GM19395 (cell line): ENCODE results near the gene MOBP.
"Not testable (repeated sequence)": the region's sequence is repeated elsewhere in the genome, so short reads cannot be mapped to it uniquely, and the experiment has no call there.

Source experiments
- ATAC-seq: cut with Tn5 transposase; IDR thresholded peaks from one replicate; pipeline ENCODE4 v1.9.1; 2021; ENCODE audit warnings: mild to moderate bottlenecking, moderate library complexity; ENCODE audit not compliant: unreplicated experiment

The MOBP gene

DNA sequence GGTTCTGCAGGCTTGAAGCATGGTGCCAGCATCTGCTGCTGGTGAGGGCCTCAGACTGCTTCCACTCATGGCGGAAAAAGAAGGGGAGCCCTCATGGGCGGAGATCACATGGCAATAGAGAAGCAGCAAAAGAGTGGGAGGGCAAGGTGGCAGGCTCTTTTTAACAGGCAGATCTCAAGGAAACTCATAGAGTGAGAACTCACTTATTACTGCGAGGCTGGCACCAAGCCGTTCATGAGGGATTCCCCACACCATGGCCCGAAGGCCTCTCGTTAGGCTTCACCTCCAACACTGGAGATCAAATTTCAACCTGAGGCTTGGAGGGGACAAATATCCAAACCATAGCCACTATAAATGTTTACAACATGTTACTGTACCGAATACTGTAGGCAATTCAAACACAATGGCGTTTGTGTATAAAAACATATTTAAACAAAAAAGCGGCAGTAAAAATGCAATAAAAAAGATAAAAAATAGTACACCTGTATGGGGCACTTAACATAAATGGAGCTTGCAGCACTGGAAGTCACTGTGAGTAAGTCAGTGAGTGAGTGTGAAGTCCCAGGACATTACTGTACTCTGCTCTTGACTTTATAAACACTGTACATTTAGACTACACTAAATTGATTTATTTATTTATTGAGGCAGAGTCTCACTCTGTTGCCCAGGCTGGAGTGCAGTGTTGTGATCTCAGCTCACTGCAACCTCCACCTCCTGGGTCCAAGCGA, 18.8 kb upstream of the MOBP start:
- no peak for ATAC-seq

DNA sequence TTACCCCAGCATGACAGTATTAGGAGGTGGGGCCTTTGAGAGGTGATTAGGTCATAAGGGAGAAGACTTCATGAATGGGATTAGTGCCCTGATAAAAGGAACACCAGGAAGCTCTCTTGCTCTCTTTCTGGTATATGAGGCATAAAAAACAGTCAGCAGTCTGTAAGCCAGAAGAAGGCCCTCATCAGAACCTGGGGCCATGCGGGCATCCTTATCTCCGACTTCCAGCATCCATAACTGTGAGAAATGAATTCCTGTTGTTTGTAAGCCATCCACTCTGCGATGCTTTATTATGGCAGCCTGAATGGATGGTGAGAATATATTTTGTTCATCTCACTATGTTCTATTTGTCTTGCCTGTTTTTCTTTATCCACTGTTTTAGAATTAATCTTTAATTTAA, 17.7 kb upstream of the MOBP start:
- ATAC-seq: no peak

DNA sequence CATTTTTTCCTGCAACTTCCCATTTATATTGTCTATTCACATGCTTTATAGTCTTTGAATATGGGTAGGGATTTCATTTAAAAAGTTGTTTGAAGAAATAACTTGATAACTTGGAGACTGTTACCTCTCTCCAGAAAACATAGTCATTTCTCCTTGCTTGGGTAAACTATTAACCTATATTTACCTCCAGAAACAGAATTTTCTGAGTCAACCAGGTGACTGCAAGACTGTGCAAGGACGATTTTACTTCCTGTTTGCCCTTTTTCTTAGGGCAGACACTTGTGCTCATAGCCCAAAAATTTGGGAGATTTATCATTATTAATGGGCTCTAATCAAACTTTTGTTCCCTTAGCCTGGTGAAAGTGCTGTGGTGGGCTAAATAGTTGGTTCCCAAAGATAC, 14.3 kb upstream of the MOBP start:
- ATAC-seq: peak; percentile 81

DNA sequence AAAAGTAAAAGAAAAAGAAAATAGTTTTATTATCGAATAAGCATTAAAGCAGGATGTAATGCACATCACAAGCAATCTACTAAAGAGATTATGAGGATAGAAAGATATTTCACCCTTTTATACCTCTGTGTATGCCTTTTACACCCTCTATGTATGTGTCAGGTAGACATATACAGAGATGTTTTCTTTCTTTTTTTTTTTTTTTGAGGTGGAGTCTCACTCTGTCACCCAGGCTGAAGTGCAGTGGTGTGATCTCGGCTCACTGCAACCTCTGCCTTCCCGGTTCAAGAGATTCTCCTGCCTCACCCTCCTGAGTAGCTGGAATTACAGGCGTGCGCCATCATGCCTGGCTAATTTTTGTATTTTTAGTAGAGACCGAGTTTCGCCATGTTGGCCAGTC, 13.6 kb upstream of the MOBP start:
- ATAC-seq: not testable (repeated sequence)

DNA sequence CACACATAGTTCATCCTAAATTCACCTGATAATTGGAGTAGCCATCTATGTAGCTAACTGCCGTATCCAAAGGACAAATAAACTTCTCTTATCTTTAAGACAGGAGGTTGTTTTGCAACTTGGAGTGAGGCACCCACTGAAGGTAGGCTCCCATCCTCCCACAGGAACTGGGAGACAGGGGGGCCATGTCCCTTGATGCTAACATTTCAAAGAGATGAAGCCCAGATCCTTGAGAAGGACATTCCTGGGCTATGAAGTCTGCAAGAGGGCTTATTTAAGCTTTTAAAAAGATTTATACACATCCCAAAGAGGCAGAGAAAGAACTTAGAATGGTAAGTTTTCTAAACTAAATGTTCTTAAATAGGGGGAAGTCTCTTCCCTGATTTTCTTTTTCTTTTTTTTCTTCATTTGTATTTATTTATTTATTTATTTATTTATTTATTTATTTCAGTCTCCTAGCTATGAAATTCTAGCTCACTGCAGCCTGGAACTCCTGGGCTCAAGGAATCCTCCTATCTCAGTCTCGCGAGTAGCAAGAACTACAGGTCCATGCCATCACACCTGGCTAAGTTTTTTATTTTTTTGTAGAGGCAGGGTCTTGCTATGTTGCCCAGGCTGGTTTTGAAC, 12.8 kb upstream of the MOBP start:
- no peak for ATAC-seq

DNA sequence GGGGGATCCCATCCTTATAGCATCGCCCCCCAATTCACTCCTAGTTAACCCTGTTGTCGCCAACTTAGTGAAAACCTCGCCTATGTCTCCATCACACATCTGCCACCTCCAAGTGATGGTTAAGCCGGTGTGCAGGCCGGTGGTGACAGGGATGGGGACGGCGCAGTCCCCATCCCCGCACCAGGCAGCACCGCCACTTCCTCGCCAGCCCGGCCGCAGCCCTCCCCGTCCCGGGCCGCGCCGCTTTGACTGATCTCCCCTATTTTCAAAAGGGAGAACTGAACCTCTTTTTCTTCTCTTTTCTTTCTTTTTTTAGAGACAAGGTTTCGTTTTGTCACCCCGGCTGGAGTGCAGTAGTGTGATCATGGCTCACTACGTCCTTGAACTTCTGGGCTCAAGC, 11.3 kb upstream of the MOBP start:
- no peak for ATAC-seq

DNA sequence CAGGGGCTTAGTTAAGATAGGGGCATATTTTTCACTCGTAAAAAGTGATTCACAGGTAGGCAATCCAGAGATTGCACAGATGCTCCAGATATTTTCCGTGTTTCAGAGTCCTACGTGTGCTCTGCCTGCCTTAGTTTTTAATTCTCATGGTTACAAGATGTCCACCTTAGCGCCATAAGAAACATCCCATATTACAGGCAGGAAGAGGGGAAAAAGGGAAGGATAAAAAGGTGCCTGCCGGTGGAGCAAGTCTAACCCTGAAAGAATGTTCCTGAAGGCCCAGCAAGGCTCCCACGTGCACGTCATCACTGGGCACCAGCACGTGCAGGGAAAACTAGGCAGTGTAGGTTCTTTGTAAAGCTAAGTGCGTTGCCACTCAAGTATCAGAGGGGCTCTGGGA, 10.1 kb upstream of the MOBP start:
- ATAC-seq: no peak

DNA sequence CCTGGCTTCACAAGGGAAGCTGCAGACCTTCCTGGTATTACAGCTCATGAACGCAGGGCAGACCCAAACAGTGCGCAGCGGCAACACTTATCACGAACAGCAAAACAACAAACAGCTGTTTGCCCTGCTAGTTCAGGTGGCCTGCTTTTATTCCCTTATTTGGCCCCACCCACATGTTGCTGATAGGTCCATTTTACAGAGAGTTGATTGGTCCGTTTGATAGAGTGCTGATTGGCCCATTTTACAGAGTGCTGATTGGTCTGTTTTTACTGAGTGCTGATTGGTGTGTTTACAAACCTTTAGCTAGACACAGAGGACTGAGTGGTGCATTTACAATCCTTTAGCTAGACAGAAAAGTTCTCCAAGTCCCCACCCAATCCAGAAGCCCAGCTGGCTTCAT, 8.9 kb upstream of the MOBP start:
- ATAC-seq: not testable (repeated sequence)

DNA sequence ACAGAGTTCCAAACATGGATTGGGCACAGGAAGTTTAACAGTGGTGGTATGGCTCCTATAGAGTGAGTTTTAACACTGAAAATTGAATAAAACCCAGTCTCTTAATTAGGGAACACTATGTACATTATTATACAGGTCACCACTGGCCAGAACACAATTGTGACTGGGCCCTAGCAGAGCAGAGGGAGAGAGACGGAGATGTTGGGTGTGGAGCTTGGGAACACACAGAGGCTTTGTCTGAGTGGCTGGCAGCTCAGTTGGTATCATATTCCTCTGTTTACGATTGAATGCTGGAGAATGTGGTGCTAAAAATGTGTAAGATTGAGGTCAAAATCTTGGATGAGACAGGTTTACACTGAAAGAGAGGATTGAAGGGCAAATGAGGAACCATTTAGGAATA, 6.8 kb upstream of the MOBP start:
- ATAC-seq: no peak

DNA sequence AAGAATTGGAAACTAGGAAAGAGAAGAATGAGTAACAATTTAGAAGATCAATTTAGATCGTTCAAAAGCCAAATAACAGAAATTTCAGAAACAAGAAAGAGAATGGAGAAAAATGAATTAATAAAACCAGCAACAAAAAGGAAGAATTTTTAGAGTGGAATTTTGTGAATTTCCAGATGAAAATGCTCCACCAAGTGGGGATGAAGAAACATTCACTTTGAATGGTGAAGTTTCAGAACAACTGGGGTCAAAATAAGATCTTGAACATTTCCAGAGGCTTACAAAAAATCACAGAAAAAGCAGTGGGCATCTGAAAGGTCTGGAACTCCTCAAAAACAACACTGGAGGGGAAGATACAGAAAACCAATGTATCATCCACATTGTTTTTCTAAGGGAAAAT, 4.2 kb upstream of the MOBP start:
- ATAC-seq: no peak

DNA sequence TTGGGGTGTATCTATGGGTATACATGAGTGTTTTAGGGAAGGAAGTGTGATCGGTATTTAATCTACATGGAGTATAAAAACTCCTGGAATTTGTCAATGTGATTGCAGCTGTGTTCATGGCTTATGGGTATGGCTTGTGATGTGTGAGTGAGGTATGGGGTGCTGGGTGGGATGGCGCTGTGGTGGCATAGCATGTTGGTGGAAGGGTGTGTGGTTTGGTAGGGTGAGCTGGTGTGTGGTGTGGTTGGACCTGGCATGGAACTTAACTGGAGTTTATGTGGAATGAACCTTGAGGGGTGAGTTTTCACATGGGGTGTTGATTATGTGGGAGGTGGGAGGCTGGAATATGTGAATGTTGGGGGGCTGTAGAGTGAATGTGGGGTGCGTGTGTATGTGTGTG, 492 bp upstream of the MOBP start:
- ATAC-seq: no peak

DNA sequence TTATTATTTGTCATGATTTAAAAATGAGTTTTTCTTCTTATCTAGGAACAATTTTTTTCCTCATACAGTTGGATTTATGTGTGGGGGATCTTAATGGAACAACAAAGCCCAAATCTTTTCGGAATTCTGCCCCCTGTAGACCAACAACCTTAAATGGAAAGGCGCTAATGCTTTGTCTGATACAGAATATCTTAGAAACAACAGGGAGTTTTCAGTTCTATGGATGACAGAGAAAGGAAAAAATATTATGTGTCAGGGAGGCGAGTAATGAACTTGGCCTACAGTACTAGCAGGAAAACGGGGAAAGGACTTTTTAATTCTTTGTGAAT, 592 bp downstream of the MOBP start:
- ATAC-seq: no peak

DNA sequence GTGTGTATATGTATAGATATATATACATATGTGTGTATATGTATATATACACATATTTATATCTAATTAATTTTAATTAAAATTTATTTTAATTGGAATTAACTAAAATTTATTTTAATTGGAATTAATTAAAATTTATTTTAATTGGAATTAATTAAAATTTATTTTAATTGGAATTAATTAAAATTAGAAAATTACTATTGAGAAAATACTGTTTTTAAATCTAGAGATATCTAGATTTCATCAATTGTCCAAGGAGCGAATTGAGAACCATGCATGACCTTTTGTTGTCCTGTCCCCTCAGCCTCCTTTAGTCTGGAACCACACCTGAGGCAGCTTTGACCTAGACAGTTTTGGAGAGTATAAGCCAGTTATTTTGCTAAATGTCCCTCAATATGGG, 1.8 kb downstream of the MOBP start:
- no peak for ATAC-seq

DNA sequence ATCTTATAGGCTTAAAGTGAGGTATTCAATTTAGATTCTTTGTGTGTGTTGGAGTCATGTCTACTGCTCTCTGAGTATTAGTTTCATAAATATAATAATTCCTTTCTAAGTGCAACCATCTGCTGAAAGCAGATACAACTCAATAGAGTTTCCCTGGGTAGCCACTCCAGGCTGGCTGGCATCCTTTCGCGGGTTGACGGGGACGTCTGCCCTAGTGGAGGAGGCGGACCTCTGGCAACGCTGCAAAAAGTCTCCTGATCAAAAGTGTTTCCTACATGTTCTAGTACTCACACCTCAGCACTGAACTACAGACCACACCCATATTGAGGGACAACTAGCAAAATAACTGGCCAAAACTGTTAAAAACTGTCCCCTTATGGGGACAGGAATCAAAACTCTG, 2.5 kb downstream of the MOBP start:
- ATAC-seq: no peak

DNA sequence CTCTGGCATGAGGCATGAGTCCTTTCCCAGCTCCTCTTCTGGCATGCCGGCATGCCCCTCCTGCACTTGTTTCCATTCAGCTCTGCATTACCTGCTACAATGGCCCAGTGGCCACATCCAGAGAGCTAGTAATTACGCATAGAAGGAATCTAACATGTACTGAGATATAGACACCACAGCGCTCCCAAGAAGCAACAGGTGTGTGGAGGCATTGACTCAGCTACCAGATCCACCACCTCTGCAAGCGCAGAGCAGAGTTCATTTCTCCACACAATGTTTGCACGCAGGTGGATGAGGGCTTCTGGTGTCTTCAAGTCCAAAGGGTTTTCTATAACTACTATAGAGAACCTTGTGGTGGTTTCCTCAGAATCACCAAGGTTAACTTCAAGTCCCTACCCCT, 4.2 kb downstream of the MOBP start:
- no peak for ATAC-seq

DNA sequence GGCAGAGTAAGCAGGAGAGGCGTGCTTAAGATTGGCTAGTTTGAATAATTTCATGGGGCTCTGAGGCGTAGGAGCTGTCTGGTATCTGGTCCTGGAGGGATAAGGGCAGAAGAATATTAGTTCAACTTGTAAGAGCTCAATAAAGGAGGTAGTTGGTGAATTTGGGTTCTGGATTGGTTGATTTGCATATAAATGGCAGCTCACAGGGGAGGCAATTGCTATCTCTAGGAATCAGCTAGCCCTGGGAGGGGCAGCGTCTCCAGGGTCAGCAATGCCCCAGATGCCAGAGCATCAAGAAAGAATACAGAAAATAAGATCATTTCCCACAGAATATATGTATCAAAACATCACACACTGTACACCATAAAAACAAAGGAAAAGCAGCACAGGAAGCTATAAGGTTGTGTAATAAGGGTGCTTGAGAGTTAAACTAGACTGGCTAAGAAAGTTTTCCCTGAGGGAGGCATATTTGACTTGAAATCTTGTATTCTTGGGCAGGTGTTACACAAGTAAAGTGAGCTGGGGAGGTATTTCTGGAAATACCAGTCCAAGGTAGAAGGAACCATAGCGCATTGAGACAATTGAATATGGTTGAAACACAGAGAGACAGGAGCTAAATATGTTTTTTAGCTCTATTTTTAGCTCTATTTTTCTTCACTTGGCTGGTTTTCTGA, 6.1 kb downstream of the MOBP start:
- no peak for ATAC-seq

DNA sequence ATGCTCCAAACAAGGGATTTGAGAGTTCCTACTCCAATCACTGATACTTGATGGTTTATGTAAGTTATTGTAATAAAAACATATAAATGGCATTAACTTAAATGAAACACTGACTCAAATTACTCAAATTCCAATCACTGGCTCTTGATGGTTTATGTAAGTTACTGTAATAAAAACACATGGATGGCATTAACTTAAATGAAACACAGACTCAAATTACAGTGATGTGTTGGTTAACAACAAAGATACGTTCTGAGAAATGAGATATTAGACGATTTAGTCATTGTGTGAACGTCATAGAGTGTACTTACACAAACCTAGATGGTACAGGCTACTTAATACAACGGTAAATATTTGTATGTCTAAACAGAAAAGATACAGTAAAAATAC, 6.6 kb downstream of the MOBP start:
- no peak for ATAC-seq

DNA sequence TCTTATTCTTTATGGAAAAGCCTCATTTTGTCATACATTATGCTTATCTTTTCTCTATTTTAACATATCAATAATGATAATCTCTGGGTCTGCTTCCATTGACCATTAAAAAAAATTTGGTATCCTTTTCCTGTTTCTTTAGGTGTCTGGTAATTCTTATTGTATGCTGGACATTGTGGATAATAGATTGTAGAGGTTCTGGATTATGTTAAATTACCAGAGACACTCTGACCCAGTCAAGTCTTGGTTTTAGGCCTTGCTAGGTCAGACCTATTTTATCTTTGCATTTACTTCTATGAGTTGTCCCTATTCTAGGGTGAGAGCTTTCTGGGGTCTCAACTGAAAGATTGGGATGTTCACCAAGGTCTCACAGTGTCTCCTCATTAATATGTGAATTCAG, 9.3 kb downstream of the MOBP start:
- no peak for ATAC-seq

DNA sequence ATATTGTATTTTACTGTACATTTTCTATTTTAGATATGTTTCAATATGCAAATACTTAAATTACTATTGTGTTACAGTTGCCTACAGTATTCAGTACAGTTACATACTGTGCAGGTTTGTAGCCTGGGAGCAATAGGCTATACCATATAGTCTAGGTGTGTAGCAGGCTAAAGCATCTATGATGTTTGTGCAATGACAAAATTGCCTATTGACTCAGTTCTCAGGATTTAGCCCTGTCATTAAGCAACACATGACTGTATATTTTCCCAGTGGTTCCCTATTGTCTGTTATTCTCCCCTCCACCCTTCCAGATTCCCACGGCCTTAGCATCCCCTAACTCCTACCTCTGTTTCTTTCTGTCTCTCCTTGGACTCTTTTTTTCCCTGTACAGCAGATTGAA, 10.7 kb downstream of the MOBP start:
- no peak for ATAC-seq

DNA sequence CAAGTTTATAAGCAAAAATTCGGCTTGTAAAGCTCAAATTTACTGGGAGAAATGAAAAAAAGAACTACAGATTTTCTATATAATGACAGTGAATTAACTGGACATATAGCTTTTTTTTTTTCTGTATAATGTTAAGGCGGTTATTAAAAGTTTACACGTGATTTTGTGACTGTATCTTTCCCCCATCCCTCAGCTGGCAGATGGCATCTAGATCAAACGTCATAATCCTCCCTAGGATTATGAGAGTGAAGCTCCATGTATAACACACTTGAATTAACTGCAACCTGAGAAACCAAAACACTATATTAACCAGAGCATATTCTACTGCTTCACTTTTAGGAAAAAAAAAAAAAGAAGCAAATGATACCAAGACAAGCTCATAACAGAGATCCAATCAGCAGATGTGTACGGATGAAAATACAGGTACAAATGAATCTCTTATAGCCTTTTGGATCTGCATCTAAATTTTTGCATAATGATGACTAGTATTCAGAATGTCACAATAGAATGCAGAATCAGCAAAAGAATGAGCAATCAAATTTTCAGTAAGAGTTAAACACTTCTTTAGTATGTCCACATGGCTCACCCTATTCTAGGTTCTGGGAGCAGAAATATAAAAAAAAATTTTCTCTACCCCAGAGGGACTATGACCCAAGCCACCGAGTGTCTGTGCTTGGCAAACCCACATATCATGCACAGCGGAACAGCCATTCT, 12.4 kb downstream of the MOBP start:
- no peak for ATAC-seq

DNA sequence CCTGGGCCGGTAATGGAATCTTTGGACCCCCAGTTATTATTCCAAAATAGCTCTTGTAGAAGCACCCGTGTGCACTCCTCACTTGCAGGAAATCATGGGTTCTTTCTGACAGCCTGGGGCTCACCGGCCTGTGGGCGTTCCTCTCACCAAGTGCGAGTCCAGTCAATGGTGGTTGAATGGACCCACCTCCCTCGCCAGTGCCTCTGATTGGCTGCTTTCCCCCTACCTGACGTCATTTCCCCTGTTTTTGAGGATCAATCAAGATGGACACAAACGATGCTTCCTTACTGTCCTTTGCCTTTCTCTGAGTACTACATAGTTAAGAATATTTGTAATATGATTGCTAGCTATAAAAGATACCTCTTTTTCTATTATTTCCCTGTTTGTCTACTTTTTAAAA, 18.1 kb downstream of the MOBP start:
- no peak for ATAC-seq

DNA sequence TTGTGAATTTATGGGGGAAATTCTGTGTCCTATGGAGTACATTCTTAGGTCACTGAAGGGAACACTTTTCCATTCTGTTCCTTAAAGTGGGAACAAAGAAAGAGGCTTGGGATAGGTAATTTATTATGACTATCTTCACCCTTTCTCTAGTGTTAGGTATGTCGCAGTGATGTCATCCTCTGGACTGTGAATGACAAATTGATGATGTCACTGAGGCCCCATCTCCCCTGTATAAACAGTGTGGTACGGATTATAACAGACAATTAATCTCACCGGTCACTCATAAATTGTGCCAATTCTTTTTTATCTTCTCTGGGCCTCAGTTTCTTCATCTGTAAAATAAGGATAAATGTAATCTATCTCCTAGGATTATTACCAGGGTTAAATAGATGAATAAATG, 23.5 kb downstream of the MOBP start:
- ATAC-seq: no peak
